RWPE1 (cell line): ENCODE data around the gene SENP3.
A peak's percentile ranks its signal among the peaks of the same experiment; 100 is the strongest.

Experiments used
- CTCF ChIA-PET: fragments of 350-600 bp; sonication (Branson Sonifier 250); formaldehyde crosslinking; extraction: SDS; loops from one replicate; lab custom pipeline; 2021; lab: Yijun Ruan, JAX
- POLR2A ChIA-PET: fragments of 400-600 bp; formaldehyde crosslinking; extraction: SDS; loops from one replicate; lab custom pipeline; 2020; ENCODE audit warnings: antibody characterized with exemption; ENCODE audit not compliant: low non-redundant PET; lab: Yijun Ruan, JAX
- DNase-seq: peaks from one replicate; pipeline ENCODE4 v3.0.0; 2012; ENCODE audit warnings: low spot score
- H3K27ac ChIP-seq: fragments of 450-650 bp; 2 replicates; pipeline ENCODE4 v1.5.1; 2017
- CTCF ChIP-seq: fragments of 450-650 bp; conservative IDR thresholded peaks from 2 replicates; pipeline ENCODE4 v1.5.1; 2017; ENCODE audit warnings: low read depth, mild to moderate bottlenecking

SENP3 gene

GRCh38 chr17:7561589-7562207, at the start of gene SENP3:
Gene SENP3, plus strand, starts transcription at chr17:7561919. Its CDS starts 1,158 bp downstream, at chr17:7563077.
- no peak for TF ChIP-seq CTCF
- peak; percentile 96 for DNase-seq
- ChIA-PET POLR2A (interaction anchor here (0.6 to 1.4 kb wide), 3 partner anchors 126 to 130 kb away, joined by 3 read pairs; partner anchors contain the start of genes TMEM102 and TP53), CTCF (interaction anchor here (0.5 to 3.1 kb wide), 9 partner anchors 8 to 176 kb away, joined by 3 to 28 read pairs (median 3); partner anchors contain the start of gene FGF11)
- peak within 1 kb of the TSS; percentile 95 for H3K27ac ChIP-seq

GRCh38 chr17:7512105-7512504, 49.6 kb upstream of the SENP3 start:
- CTCF ChIA-PET: interaction anchor here (1.0 to 3.1 kb wide), 2 partner anchors 49 to 156 kb away, joined by 3 to 19 read pairs; partner anchors contain the start of gene SENP3

GRCh38 chr17:7512824-7513540, 48.7 kb upstream of the SENP3 start:
- peak overlapping the region; percentile 48 for H3K27ac ChIP-seq
- TF ChIP-seq CTCF: no peak
- POLR2A ChIA-PET: interaction anchor here (1.0 kb wide), 1 partner anchor 48 kb away, joined by 4 read pairs; no protein-coding TSS in a partner anchor
- CTCF ChIA-PET: interaction anchor here (0.6 to 3.8 kb wide), 4 partner anchors 19 to 76 kb away, joined by 3 to 19 read pairs (median 10); partner anchors contain the start of genes SENP3 and TNFSF13
- DNase-seq: no peak

More at GRCh38 chr17:7512105-7512504, 49.6 kb upstream of the SENP3 start:
- peak overlapping the region; percentile 35 for H3K27ac ChIP-seq
- no peak for TF ChIP-seq CTCF
- DNase-seq: no peak
- POLR2A ChIA-PET: no interaction called here

- H3K27ac ChIP-seq: peak overlapping the region; percentile 48
- TF ChIP-seq CTCF: no peak
- ChIA-PET POLR2A (no interaction called here), CTCF (interaction anchor here (0.8 to 3.8 kb wide), 5 partner anchors 11 to 77 kb away, joined by 5 to 19 read pairs (median 8); partner anchors contain the start of genes SENP3 and TNFSF13)
- DNase-seq: no peak
Observed at GRCh38 chr17:7513850-7514419, 47.8 kb upstream of the SENP3 start.

- CTCF ChIA-PET: interaction anchor here (1.8 to 3.8 kb wide), 2 partner anchors 42 to 44 kb away, joined by 13 to 14 read pairs; partner anchors contain the start of gene TNFSF13
- POLR2A ChIA-PET: interaction anchor here (0.7 kb wide), 2 partner anchors 44 to 170 kb away, joined by 3 to 5 read pairs; no protein-coding TSS in a partner anchor
Observed at GRCh38 chr17:7515911-7516610, 45.7 kb upstream of the SENP3 start.

More at GRCh38 chr17:7515911-7516610, 45.7 kb upstream of the SENP3 start:
- no peak overlapping the region for H3K27ac ChIP-seq
- no peak for TF ChIP-seq CTCF
- no peak for DNase-seq
